Measurements from ENCODE around the gene ACBD4.

Gene ACBD4

DNA sequence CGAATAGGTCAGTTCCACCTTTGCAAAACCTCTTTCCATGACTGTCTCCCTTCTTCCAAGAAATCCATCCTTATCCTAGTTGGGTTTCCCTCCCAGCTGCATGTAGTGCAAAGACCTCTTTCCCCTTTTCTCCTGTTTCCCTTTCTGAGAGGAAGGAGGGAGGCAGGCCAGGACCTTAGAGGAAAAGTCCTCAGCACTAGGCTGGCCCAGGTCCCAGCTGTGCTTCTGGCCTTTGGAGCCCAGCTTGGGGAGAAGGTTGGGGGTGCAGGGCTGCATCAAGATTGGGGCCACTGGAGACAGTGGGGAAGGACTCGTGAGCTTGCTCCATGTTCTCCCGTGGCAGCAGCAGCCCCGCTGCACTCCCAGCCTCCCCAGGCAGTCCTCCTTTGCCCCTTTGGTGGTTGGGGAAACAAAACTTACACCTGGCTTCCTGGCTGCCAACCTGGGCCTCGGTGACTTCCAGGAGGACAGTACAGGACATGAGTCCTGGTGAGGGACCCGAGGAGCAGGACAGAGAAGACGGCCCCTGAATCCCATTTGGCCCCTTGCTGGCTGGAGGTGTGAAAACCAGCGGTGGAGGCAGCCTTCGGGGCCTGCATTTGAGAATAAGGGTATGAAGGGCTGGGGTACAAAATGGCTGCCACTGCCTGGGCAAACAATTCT is 26.7 kb downstream of the ACBD4 start:
- TF ChIP-seq, protein P1, sequence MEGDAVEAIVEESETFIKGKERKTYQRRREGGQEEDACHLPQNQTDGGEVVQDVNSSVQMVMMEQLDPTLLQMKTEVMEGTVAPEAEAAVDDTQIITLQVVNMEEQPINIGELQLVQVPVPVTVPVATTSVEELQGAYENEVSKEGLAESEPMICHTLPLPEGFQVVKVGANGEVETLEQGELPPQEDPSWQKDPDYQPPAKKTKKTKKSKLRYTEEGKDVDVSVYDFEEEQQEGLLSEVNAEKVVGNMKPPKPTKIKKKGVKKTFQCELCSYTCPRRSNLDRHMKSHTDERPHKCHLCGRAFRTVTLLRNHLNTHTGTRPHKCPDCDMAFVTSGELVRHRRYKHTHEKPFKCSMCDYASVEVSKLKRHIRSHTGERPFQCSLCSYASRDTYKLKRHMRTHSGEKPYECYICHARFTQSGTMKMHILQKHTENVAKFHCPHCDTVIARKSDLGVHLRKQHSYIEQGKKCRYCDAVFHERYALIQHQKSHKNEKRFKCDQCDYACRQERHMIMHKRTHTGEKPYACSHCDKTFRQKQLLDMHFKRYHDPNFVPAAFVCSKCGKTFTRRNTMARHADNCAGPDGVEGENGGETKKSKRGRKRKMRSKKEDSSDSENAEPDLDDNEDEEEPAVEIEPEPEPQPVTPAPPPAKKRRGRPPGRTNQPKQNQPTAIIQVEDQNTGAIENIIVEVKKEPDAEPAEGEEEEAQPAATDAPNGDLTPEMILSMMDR (IDR thresholded peaks at IDR 0.05; ENCODE audit: low read depth, low read length), result no peak
- in situ Hi-C loops (cut with HindIII; ENCODE audit: low sequenced_read_pairs), result no loop called here
- no peak for DNase-seq (ENCODE audit: low read depth, low spot score)
- H3K4me3 ChIP-seq (ENCODE audit: low read depth, low read length), result peak overlapping the region; percentile 33

DNA sequence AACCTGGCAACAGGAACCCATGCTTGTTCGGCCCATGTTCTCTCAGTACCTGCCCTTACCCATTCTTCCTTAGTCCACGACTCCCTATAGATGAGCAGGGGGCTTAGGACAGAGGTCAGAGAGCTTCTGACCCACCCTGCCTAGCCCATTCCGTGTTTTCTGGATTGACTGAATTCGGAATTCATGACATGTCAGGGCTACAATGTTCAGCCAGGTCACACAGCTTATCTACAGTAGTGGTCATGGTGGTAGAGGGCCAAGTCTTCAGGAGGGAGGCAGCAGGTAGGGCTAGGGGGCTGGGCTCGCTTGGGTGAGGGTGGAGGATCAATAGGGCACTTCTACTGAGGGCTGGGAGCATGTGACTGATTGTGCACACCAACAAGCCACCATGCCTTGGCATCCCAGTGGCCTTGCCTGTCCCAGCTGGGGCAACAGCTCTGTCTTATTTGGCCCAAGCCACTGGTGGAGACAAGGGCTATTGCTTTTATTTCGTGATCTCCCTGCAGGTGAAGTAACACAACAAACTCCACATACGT is 29.3 kb downstream of the ACBD4 start:
- in situ Hi-C loops (cut with HindIII; ENCODE audit: low sequenced_read_pairs), result no loop called here
- no peak overlapping the region for H3K4me3 ChIP-seq (ENCODE audit: low read depth, low read length)
- DNase-seq (ENCODE audit: low read depth, low spot score), result no peak
- TF ChIP-seq, protein P1 (IDR thresholded peaks at IDR 0.05; ENCODE audit: low read depth, low read length), result no peak

DNA sequence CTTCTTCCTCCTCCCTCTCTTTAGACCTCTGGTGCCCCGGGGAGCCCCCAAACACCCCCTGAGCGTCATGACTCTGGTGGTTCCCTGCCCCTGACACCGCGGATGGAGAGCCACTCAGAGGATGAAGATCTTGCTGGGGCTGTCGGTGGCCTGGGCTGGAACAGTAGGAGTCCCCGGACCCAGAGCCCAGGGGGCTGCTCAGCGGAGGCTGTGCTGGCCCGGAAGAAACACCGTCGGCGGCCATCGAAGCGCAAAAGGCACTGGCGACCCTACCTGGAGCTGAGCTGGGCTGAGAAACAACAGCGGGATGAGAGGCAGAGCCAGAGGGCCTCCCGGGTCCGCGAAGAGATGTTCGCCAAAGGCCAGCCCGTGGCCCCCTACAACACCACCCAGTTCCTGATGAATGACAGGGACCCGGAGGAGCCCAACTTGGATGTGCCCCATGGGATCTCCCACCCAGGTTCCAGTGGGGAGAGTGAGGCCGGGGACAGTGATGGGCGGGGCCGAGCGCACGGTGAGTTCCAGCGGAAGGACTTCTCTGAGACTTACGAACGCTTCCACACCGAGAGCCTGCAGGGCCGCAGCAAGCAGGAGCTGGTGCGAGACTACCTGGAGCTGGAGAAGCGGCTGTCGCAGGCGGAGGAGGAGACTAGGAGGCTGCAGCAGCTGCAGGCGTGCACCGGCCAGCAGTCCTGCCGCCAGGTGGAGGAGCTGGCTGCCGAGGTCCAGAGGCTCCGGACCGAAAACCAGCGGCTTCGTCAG is 33.7 kb downstream of the ACBD4 start:
- no peak overlapping the region for H3K4me3 ChIP-seq (ENCODE audit: low read depth, low read length)
- no peak for DNase-seq (ENCODE audit: low read depth, low spot score)
- in situ Hi-C loops (cut with HindIII; ENCODE audit: low sequenced_read_pairs), result no loop called here
- TF ChIP-seq, protein P1 (IDR thresholded peaks at IDR 0.05; ENCODE audit: low read depth, low read length), result no peak

DNA sequence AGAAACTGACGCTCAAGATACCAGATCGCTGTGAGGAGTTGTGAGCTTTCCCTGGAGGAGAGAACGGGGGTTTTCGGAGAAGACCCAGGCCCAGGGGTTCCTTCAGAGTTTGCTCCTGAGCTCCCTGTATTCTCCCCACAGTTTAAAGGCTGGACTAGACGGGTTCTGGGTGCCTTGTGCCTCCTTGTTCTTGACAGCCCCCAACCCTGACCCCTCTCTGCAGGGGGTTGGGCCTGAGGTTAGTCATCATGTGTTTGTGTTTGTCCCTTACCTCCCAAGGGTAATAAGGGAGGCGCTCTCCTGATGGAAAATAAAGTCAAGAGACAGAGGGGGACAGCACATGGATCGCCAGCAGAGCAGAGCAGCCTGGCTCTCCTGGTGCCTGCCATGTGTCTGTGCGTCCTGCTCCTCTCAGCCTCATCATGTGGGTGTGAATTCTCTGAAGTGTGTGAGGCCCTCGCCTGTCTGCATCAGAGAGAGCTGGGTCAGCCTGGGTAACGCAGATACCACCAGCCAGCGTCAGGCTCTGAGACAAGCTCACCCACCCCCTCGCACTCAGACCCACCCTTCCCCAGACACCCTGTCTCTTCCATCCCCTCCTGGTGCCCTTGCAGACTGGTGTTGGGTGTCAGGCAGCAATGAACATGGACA is 34.9 kb downstream of the ACBD4 start:
- TF ChIP-seq, protein P1 (IDR thresholded peaks at IDR 0.05; ENCODE audit: low read depth, low read length), result no peak
- in situ Hi-C loops (cut with HindIII; ENCODE audit: low sequenced_read_pairs), result no loop called here
- no peak overlapping the region for H3K4me3 ChIP-seq (ENCODE audit: low read depth, low read length)
- no peak for DNase-seq (ENCODE audit: low read depth, low spot score)

DNA sequence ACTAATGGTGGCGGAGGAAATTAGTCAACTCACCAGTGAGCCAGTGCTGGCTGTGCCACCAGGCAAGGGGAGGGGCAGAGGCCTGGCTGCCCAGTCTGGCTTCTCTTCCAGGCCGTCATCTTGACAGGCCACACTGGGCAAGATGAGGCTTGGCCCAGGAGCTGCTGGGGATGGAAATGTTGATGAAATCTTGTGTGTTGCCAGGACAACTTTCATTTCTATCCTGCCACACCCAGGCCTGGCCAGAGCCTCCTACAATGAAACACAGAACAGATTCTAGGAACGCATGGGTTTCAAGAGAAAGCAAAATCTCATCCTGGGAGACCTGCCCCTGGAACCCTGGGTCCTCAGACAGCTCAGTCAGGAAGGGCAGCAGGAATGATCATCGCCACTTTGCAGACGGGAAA is 35.4 kb downstream of the ACBD4 start:
- in situ Hi-C loops (cut with HindIII; ENCODE audit: low sequenced_read_pairs), result no loop called here
- no peak overlapping the region for H3K4me3 ChIP-seq (ENCODE audit: low read depth, low read length)
- TF ChIP-seq, protein P1 (IDR thresholded peaks at IDR 0.05; ENCODE audit: low read depth, low read length), result no peak
- peak; percentile 74 for DNase-seq (ENCODE audit: low read depth, low spot score)

DNA sequence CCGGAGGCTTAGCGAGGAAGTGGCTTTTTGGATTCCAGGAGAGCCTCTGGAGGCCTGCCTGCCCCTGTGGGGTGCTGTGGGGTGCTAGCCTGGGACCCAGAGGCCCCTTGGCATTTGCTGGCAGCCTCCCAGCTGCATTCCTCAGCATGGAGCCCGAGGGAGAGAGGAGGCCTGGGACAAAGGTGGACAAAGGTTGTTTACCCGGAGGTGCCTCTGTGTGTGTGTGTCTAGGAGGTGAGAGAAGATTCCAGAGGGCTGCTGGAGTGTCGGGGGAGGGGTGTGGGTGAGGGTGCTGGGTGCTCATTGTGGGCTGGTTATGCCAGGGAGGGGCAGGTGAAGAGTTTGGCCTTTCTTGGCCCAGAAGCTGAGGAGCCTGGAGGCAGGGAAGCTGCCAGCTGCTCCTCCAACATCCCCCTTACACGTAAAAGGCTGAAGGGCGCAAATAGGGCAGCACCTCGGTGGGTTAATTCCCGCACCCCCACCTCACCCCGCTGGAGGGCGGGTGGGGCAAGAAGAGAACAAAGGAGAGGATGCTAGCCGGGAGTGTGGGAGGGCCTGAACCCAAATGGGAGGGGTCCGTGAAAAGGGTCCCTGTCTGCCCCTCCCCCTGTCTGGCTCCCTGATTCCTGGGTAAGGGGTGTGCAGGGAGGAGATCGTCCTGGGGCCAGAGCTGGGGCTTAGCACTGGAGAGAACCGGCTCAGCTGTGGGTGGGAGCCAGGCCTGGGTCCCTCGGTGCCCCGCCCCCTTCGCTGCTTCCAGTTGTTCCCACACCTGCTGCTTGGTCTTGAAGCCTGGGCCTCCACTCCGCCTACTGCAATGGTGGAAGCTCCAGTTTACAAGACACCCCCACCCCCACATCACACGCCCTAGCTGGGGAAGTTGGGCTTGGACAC is 36.1 kb downstream of the ACBD4 start:
- TF ChIP-seq, protein P1 (IDR thresholded peaks at IDR 0.05; ENCODE audit: low read depth, low read length), result no peak
- no peak for DNase-seq (ENCODE audit: low read depth, low spot score)
- no peak overlapping the region for H3K4me3 ChIP-seq (ENCODE audit: low read depth, low read length)
- in situ Hi-C loops (cut with HindIII; ENCODE audit: low sequenced_read_pairs), result no loop called here
